GM13976 (cell line): Measurements from ENCODE around the gene ABTB2.

Source experiments
- DNase-seq: peaks from one replicate; pipeline ENCODE4 v3.0.0; 2012; ENCODE audit warnings: low spot score
- CTCF ChIP-seq: IDR thresholded peaks from 2 replicates; pipeline ENCODE4 v1.5.1; 2012; ENCODE audit warnings: borderline replicate concordance, mild to moderate bottlenecking; ENCODE audit not compliant: insufficient read depth; ENCODE audit errors: extremely low read depth, missing control alignments, control extremely low read depth
- in situ Hi-C: fragments of 300-500 bp; cut with MboI; formaldehyde crosslinking; loops from one replicate; pipeline ENCODE4 v1.12.0; 2022; ENCODE audit warnings: low sequenced_read_pairs, mixed read lengths, inconsistent platforms; ENCODE audit not compliant: unreplicated experiment

ABTB2 gene

GRCh38 chr11:34278175-34278574, 79.6 kb downstream of the ABTB2 start:
- DNase-seq, result no peak
- no peak for TF ChIP-seq CTCF
- in situ Hi-C loops, result no loop called here

- in situ Hi-C loops, result no loop called here
- no peak for TF ChIP-seq CTCF
- no peak for DNase-seq
These were observed 80.6 kb downstream of the ABTB2 start for GRCh38 chr11:34277171-34277570.

GRCh38 chr11:34276352-34276864, 81.4 kb downstream of the ABTB2 start:
- DNase-seq, result no peak
- in situ Hi-C loops, result no loop called here
- no peak for TF ChIP-seq CTCF

- DNase-seq, result no peak
- in situ Hi-C loops, result no loop called here
- no peak for TF ChIP-seq CTCF
These were observed 82.3 kb downstream of the ABTB2 start for GRCh38 chr11:34275486-34275885.

- DNase-seq, result no peak
- in situ Hi-C loops, result no loop called here
- TF ChIP-seq CTCF, result no peak
These were observed 83.0 kb downstream of the ABTB2 start for GRCh38 chr11:34274712-34275398.

- in situ Hi-C loops, result no loop called here
- no peak for DNase-seq
- TF ChIP-seq CTCF, result no peak
These were observed 84.7 kb downstream of the ABTB2 start for GRCh38 chr11:34273099-34273498.
